ENCODE data around the gene NCOA1.
"Not testable (repeated sequence)": the region's sequence is repeated elsewhere in the genome, so short reads cannot be mapped to it uniquely, and the experiment has no call there.

NCOA1 gene

GRCh38 chr2:24650997-24651642, 160.1 kb downstream of the NCOA1 start:
- DNase-seq = no peak

GRCh38 chr2:24651643-24652003, 160.6 kb downstream of the NCOA1 start:
- DNase-seq = no peak

- no peak for DNase-seq
Measured at GRCh38 chr2:24652265-24653182, 161.5 kb downstream of the NCOA1 start.

- DNase-seq = no peak
Measured at GRCh38 chr2:24657818-24658217, 166.8 kb downstream of the NCOA1 start.

- DNase-seq = no peak
Measured at GRCh38 chr2:24658531-24659202, 167.6 kb downstream of the NCOA1 start.

- no peak for DNase-seq
Measured at GRCh38 chr2:24659862-24660261, 168.8 kb downstream of the NCOA1 start.

- no peak for DNase-seq
Measured at GRCh38 chr2:24667542-24667941, 176.5 kb downstream of the NCOA1 start.

GRCh38 chr2:24671230-24671629, 180.2 kb downstream of the NCOA1 start:
- no peak for DNase-seq

GRCh38 chr2:24672589-24672988, 181.5 kb downstream of the NCOA1 start:
- no peak for DNase-seq

GRCh38 chr2:24675338-24675737, 184.3 kb downstream of the NCOA1 start:
- no peak for DNase-seq

GRCh38 chr2:24676493-24676892, 185.4 kb downstream of the NCOA1 start:
- no peak for DNase-seq

GRCh38 chr2:24678066-24678465, 187.0 kb downstream of the NCOA1 start:
- DNase-seq = not testable (repeated sequence)

- no peak for DNase-seq
Measured at GRCh38 chr2:24680196-24680595, 189.1 kb downstream of the NCOA1 start.

GRCh38 chr2:24682304-24682703, 191.2 kb downstream of the NCOA1 start:
- no peak for DNase-seq

- no peak for DNase-seq
Measured at GRCh38 chr2:24683408-24683807, 192.4 kb downstream of the NCOA1 start.

GRCh38 chr2:24690524-24690923, 199.5 kb downstream of the NCOA1 start:
- no peak for DNase-seq

GRCh38 chr2:24691806-24692205, 200.8 kb downstream of the NCOA1 start:
- DNase-seq = no peak

GRCh38 chr2:24697792-24698191, 206.7 kb downstream of the NCOA1 start:
- no peak for DNase-seq

GRCh38 chr2:24702800-24703199, 211.7 kb downstream of the NCOA1 start:
- DNase-seq = no peak

GRCh38 chr2:24704692-24705091, 213.6 kb downstream of the NCOA1 start:
- DNase-seq = no peak

GRCh38 chr2:24707143-24707542, 216.1 kb downstream of the NCOA1 start:
- peak in 1 of 2 donors; percentile 8 for DNase-seq

- DNase-seq = no peak
Measured at GRCh38 chr2:24708537-24709152, 217.6 kb downstream of the NCOA1 start.

- DNase-seq = no peak
Measured at GRCh38 chr2:24710806-24711205, 219.8 kb downstream of the NCOA1 start.
